Tibial nerve (tissue), 3 donors: ENCODE results near the gene HDAC11.

Experiments
- POLR2A ChIP-seq, 2 donors: fragments of 450-650 bp; IDR thresholded peaks; one replicate each; pipeline ENCODE4 v1.6.1; 2017; ENCODE audit warnings: antibody characterized with exemption in 2 of 2, mild to moderate bottlenecking in 2 of 2, moderate library complexity in 2 of 2
- TF ChIP-seq, protein P1 (sequence below), 5 experiments: fragments of 200-600 bp in 3 of 5; fragments of 450-650 bp in 2 of 5; sonication (generic) in 3 of 5; IDR thresholded peaks; one replicate each; pipeline ENCODE4 v1.5.1; 2016 to 2019; ENCODE audit warnings: antibody characterized with exemption in 5 of 5, mild to moderate bottlenecking in 3 of 5, moderate library complexity in 2 of 5

DNA sequence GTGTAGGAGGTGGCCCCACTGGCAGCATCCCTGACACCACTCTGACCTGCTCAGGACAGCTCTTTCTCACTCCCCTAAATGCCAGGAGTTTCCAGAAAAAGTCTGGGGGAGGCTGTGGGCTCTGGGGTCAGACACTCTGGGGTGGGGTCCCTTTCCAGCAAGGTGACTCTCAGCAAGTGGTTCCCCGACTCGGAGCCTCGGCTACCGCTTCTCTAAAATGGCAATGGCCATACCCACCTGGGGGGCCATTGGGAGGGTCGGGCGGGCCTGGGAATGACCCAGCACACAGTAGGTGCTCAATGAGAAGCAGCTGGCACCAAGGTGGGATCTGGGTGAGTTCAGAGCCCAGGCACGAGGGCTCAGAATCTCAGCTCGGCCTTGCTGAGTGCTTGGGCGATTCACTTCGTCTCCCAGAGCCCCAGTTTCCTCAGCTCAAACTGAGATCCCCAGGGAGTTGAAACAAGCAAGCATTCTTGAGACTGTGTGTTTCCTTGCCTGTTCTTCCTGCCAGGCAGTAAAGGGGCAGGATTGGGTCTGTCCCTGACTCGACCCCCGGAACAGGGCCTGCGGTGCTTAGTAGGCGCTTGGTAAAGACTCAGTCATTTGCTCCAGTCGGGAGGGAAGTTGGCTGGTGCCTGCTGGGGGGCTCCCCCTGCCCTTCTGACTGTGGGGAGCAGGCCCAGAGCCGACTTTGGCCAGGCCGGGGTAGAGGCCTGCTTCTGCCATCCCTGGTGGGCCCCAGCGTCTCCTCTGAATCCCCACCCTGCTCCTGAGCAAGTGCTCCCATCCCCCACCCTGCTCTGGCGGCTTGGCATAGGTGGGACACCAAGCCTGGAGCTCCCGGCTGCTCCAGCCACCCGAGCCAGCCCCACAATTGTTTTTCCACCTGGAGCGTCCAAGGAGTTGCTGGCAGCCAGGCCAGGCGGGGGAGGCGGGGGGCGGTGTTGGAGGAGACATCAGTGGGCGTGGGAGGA, 36.0 kb downstream of the HDAC11 start:
- TF ChIP-seq, protein P1, sequence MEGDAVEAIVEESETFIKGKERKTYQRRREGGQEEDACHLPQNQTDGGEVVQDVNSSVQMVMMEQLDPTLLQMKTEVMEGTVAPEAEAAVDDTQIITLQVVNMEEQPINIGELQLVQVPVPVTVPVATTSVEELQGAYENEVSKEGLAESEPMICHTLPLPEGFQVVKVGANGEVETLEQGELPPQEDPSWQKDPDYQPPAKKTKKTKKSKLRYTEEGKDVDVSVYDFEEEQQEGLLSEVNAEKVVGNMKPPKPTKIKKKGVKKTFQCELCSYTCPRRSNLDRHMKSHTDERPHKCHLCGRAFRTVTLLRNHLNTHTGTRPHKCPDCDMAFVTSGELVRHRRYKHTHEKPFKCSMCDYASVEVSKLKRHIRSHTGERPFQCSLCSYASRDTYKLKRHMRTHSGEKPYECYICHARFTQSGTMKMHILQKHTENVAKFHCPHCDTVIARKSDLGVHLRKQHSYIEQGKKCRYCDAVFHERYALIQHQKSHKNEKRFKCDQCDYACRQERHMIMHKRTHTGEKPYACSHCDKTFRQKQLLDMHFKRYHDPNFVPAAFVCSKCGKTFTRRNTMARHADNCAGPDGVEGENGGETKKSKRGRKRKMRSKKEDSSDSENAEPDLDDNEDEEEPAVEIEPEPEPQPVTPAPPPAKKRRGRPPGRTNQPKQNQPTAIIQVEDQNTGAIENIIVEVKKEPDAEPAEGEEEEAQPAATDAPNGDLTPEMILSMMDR (IDR thresholded peaks at IDR 0.05) = no peak
- TF ChIP-seq POLR2A (IDR thresholded peaks at IDR 0.05) = no peak
